Measurements from ENCODE around the gene SETMAR.

SETMAR gene

DNA sequence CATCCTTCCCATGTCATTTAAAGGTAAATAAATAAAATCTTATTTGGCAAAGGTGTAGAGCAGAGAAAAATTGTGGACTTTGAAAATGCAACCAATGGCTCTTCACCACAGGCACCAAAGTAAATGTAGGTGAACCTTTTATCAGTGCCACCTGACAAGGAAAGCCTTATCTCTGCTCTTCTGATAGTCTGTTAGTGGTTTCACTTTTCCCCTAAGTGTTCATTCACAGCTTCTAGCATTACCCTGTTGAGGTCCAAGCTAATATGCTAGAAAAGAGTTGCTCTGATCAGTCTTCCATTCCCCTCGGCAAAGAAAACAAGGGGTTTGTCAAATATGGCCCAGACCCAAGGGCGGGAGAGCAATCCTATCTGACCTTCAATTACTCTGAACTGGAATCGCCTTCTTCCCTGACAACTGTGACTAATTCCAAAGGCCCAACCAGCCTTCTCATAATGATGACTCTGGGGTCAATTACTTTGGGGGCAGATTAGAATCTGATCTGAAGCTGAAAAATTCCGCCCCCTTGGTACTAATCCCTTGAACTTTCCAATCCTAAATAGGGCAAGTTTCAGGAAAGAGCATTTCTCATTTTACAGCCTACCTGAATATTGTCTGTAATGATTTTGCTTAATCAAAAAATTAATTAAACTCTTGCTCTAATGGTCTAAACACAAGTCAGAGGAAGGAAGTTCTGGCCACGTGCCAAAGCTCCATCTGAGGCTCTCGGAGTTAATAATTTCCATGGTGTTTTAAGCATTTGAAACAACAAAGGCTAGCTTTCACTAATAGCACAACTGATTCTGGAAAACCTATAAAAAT is 52.4 kb downstream of the SETMAR start:
- no peak for DNase-seq

DNA sequence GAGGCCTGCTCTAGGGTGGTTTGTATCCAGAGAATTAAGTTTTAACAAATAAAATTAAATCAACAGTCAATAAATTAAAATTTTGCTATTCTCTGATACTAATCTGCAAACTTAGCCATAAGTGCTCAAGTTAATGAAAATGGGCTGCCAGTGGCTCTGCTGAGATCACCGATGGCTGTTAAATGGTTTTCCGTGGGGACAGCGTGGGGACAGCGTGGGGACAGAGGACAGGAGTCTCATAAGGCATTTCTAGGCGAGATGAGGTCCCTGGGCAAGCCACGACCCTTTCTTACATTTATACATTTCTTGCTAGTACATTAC is 53.0 kb downstream of the SETMAR start:
- no peak for DNase-seq

DNA sequence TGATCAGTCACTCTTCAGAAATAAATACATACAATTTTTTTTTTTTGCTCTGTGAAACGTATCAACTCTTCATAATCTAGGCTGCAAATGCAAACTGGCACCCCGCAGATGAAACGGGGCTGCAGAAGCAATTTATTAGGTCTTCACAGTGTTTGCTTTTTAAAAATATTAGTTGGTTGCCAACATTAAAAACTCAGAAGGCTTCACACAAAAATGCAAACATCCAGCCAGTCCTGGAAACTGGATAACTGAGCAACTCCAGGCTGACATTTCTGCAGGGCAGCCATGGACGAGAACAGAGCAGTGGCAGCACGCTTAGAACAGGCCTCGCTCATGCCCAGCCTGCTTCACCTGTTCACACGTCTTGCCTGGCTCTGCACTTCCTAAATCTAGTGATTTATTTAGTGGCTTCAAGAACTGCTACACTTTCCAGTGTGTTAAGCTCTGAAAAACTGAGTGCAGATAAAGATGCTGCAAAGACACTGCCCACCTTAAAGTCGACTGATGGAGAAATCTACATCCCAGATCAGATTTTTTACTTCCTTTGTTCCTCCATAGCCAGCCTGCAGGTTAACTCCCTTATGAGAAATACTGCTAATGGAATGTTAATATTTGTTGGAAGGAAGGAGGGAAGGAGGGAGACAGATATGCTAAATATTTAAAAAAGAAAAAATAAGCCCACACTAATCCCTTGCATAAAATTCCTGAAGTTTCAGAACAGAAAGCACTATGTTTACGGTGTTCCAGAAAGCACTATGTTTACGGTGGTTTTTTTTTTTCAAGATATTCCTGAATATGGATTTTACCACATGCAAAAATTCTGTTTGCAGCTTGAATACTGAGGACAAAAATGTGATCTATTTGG is 53.6 kb downstream of the SETMAR start:
- no peak for DNase-seq

DNA sequence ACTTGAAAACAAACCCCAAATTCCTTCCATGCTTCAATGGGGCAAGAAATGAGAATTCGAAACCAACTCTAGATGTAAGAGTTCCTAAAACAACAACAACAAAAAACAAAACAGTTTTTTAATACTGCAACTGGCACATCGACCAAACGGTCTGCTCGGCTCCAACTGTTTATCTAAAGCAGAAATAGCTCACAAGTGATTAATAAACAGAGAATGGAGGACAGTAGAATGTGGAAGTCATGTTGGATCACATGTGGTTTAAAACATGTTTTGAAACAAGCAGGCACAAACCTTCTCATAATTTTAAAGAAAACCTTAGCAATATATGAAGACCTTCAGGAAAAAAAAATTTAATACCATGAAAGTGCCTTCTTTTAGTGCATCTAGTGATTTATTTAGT is 55.1 kb downstream of the SETMAR start:
- no peak for DNase-seq

DNA sequence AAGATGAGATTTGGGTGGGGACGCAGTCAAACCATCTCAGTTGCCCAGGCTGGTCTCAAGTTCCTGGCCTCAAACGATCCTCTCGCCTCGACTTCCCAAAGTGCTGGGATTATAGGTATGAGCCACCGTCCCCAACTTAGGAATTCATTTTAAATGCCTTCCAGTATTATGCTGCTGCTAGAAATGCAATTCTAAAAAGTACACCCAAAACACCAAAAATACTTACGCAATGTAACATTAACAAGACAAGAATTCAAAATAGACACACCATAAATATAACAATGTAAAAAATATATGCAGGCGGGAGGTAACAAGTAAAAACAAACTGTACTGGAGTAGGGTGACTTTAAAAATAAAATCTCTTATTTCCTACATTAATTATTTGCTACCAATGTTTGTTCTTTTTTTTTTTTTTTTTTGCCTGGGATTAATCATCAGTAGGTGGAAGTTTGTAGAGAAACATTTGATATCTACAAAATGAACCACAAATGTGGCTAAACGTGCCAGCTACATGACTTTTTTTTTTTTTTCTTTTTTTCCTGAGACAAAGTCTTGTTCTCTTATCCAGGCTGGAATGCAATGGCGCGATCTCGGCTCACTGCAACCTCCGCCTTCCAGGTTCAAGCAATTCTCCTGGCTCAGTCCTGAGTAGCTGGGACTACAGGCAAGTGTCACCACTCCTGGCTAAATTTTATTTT is 56.8 kb downstream of the SETMAR start:
- DNase-seq: no peak

DNA sequence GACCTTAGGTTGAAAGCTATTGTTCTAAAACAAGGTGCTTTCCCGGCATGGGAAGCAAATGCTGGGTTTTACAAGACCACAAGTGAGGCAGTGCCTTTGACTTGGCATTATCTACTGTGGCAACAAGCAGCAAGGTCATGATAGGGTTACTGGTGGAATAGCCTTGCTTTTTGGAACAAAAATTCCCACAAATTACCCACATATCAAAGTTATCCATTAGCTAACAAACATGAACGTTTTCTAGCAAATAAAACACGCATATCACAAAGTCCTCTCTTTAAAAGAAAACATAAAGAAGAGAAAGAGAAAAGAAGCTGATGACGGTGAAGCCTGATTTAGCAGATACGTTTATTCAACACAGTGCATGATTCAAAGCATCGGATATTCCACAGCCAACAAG is 57.6 kb downstream of the SETMAR start:
- no peak for DNase-seq

DNA sequence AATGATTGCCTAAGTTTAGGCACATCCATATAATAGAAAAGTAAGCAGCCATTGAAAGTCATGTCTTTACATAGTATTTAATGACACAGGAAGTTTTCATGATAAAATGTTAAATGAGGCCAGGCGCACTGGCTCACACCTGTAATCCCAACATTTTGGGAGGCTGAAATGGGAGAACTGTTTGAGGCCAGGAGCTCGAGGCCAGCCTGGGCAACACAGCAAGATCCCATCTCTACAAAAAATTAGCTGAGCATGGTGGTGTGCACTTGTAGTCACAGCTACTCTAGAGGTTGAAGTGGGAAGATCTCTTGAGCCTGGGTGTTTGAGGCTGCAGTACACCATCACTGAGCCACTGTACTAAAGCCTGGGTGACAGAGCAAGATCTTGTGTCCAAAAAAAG is 59.4 kb downstream of the SETMAR start:
- DNase-seq: no peak

Data from activated gamma-delta T cell treated with Interleukin-2 at 50 U/mL for 16 hours (primary cell).